ENCODE data around the gene APELA.
"Not testable (repeated sequence)": the region's sequence is repeated elsewhere in the genome, so short reads cannot be mapped to it uniquely, and the experiment has no call there.

Gene APELA

DNA sequence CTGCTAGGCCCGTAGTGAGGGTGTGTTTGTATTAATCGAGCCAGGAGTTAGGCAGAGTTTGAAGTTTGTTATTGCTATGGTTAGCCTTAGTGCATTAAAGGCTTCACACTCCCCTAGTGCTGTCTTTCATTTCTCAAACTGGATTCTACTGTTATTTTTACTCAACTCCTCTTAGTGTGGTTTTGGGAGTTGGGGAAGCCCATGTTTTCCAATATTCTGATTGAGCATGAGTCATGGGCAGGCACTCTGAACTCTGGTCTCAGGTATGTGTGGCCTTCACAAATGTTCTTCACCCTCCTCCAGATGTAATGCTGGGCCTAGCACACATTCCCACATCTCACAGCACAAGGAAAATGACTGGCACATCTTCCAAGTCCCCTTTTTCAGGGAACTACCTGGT, 50.1 kb downstream of the APELA start:
- not testable (repeated sequence) for DNase-seq

DNA sequence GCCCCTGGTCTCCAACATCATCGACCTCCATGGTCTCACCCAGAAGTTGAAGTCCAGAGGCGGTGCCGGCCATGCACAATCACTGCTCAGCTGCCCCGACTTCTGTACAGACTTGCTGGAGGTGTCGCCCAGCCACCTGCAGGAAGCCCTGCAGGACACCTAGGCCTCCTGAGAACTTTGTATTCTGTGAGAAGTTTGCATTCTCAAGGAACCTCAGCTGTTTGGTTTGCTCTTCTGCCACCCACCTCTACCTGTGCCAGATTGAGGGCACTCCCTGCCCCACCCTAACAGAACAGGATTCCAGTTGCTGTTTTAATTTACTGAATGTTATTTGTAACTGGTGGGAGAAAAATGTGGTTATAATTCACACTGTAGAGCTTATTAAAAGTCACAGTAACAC, 53.7 kb downstream of the APELA start:
- no peak for DNase-seq

DNA sequence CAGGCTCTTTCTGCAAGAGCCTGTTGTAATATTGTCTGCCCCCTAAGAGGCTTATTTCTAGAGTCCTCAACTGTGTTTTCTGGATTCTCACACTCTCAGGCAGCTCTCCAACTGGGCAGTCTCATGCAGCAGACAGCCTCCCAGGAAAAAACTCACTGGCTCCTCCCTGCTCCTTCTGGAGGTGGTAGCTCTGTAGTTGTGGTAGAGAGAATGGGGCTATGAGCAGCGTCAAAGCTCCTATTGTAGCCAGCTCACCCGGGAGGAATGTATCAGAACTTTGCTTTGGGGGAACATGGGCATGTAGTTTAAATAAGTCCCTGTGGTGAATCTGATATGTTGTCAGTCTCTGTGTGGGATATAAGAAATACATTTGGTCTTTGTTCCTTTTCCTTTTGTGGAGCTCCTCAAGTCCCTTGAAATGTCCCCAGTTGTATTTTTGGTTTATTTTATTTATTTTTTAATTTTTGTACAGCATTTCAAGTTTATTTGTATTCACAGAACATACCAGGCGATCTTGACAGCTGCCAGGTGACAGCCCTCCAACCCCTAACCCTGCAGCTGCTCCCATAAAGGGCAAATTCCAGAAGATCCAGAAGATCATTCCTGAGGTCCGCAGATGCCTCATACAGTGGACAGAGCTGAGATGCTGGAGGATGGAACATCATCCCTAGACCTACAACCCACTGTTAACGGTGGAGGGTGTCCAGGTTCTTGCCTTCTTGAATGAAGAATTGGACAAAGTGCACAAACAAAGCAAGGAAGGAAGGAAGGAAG, 54.8 kb downstream of the APELA start:
- DNase-seq, result no peak

DNA sequence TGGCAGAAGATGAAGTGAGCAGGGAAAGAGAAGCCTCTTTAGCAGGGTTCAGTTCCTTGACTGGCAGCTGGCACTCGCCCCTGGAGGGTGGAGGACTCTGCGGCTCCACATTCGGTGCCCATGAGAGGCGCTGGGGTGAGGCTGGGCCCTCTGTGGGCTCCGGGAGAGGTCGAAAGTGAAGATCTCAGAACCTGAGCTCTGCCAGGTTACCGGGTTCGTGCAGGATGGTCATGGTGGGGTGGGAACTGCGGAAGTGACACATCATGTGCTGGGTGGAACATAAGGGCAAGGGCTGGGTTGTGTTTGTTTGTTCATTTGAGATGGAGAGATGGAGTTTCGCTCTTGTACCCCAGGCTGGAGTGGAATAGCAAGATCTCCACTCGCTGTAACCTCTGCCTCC, 56.3 kb downstream of the APELA start:
- no peak for DNase-seq

DNA sequence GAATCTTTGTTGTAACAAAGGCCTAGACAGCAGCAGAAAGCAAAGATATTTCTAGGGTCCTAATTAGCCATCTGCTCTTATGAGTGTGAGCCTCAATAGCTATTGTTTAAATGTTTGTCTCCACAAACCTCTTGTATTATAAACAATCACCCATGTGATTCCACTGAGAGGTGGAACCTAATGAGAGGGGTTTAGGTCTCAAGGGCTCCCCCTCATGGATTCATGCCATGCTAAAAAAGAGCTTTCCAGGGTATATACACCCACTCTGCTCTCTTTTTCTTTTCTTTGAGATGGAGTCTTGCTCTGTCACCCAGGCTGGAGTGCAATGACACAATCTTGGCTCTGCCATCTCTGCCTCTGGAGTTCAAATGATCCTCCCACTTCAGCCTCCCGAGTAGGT, 58.4 kb downstream of the APELA start:
- DNase-seq, result no peak

DNA sequence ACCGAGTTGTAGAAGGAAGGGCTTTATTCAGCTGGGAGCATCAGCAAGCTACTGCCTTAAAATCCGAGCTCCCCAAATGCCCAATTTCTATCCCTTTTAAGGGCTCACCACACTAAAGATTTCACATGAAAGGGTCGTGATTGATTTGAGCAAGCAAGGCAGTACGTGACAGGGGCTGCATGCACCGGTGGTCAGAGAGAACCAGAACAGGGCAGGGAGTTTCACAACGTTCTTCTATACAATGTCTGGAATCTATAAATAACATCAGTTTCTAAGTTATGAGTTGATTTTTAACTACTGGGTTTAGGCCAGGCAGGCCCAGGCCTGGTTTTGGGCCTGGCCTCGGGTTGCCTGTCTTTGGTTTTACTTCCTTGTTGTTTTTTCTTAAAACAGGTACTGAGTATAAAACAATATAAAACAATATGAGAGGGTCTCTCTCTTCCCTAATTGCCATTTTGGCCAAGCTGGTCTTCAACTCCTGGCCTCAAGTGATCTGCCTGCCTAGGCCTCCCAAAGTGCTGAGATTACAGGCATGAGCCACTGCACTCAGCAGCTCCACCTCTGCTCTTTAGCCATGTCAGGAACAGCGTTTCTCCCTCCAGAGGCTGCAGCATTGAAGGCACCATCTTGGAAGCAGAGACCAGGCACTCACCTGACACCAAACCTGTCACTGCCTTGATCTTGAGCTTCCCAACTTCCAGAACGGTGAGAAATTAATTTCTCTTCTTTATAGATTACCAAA, 59.1 kb downstream of the APELA start:
- DNase-seq, result not testable (repeated sequence)

DNA sequence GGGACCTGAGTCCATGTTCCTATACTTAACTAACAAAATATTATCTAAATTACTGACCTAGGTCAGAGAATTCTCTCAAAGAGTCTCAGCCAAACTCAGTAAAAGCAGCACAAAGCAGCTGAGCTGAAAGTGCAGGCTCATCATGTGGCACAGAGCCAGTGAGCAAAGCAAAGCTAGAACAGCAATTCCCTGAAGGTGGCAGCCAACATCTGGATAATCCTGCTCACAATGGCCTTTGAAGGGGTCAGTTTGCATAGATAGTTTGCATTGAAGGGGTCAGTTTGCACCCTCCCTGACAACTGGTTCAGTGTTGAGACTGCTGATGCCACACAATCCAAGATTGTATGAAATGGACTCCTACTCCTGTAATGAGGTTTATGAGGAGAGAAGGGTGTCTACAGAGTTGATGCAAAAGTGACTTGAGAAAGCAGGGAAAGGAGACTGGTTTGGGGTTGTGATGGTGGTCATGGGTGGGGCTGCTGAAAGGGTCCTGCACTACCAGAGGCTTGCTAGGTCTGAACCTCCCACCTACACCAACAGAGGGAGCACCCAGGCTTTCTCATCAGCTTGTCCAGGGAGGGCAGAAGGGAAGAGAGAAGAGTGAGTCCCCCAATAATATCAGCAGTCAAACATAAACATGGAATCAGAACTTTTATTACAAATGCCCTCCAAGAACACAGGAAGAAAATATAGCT, 60.7 kb downstream of the APELA start:
- DNase-seq, result no peak

DNA sequence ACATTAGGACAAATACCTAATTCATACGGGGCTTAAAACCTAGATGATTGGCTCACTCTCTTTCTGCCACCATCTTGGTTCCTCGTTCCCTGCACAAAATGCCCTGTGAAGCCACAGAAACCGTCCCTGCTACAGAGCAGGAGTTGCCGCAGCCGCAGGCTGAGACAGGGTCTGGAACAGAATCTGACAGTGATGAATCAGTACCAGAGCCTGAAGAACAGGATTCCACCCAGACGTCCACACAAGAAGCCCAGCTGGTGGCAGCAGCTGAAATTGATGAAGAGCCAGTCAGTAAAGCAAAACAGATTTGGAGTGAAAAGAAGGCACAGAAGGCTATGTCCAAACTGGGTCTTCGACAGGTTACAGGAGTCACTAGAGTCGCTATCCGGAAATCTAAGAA, 66.2 kb downstream of the APELA start:
- DNase-seq, result no peak

DNA sequence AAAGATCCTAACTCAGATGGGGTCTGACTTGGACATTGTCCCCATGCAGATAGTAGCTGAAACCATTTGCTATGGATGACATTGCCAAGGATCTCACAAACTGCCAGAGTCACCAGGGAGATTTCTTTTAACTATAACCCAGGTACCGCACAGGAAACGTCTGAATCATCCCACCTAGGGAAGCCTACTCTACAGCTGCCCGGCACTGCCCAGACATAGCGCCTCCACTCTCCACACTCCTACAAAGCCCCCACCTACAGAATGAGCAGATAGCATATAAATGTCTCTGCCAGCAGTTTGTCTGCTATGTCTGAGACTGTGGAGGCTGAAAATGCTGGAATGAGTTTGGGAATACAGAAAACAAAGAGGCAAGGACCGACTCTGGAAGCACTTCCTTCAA, 68.2 kb downstream of the APELA start:
- DNase-seq, result no peak

DNA sequence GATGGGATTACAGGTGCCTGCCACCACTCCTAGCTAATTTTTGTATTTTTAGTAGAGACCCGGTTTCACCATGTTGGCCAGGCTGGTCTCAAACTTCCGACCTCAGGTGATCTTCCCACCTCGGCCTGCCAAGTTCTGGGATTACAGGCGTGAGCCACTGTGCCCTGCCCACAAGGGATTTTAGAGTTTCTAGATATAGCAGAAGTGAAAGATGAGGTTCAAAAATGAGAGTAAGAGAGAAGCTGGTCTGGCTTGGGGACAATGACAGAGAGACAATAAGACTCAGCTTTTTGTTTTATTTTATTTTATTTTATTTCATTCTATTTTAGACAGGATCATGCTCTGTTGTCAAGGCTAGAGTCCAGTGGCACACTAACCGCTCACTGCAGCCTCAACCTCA, 69.8 kb downstream of the APELA start:
- no peak for DNase-seq

Measured in DMS 273 treated with DMSO at 0.1 percent for 48 hours (cell line).